ENCODE measurements around the gene EPS8L3.

GRCh38 chr1:109806733-109807400, 43.1 kb upstream of the EPS8L3 start:
- TF ChIP-seq, protein P1, sequence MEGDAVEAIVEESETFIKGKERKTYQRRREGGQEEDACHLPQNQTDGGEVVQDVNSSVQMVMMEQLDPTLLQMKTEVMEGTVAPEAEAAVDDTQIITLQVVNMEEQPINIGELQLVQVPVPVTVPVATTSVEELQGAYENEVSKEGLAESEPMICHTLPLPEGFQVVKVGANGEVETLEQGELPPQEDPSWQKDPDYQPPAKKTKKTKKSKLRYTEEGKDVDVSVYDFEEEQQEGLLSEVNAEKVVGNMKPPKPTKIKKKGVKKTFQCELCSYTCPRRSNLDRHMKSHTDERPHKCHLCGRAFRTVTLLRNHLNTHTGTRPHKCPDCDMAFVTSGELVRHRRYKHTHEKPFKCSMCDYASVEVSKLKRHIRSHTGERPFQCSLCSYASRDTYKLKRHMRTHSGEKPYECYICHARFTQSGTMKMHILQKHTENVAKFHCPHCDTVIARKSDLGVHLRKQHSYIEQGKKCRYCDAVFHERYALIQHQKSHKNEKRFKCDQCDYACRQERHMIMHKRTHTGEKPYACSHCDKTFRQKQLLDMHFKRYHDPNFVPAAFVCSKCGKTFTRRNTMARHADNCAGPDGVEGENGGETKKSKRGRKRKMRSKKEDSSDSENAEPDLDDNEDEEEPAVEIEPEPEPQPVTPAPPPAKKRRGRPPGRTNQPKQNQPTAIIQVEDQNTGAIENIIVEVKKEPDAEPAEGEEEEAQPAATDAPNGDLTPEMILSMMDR (IDR thresholded peaks at IDR 0.05), result no peak
- no peak for TF ChIP-seq POLR2A (IDR thresholded peaks at IDR 0.05)
